HG02970 (cell line): ENCODE results near the gene FKRP.

ENCODE experiments used
- ATAC-seq: cut with Tn5 transposase; IDR thresholded peaks from one replicate; pipeline ENCODE4 v1.9.1; 2021; ENCODE audit warnings: mild to moderate bottlenecking, moderate library complexity, moderate number of reproducible peaks; ENCODE audit not compliant: unreplicated experiment, low FRiP score

Gene FKRP

DNA sequence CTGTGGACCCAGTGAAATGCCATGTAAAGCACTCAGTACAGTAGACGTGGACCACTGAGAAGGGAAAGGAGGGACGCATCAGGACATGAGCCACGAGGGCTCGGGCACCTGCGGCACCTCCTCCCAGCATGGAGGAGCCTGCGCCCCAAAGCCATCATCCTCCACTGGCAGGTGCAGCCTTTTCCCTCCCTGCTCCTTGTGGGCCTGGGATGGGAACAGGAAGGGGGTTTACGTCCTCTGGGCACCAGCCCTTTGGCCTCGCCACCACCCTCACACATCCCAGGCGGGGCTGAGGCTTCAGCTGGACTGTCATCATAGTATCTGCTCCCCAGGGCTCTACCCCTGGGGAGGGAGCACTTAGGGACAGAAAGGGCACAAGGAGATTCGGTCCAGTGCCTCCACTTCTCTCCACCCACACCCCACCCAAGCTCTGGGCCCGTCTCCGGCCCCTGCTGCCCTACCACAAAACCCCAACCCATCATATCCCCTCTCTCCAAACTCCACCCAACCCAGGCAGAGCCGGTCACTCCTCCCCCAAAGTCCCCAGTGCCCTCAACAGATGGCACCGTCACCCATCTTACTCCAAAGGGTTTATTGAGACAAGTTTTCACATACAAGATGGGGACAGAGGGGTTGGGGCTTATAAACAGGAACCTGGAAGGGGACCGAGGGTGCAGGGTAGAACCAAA is 26.8 kb upstream of the FKRP start:
- ATAC-seq = no peak

DNA sequence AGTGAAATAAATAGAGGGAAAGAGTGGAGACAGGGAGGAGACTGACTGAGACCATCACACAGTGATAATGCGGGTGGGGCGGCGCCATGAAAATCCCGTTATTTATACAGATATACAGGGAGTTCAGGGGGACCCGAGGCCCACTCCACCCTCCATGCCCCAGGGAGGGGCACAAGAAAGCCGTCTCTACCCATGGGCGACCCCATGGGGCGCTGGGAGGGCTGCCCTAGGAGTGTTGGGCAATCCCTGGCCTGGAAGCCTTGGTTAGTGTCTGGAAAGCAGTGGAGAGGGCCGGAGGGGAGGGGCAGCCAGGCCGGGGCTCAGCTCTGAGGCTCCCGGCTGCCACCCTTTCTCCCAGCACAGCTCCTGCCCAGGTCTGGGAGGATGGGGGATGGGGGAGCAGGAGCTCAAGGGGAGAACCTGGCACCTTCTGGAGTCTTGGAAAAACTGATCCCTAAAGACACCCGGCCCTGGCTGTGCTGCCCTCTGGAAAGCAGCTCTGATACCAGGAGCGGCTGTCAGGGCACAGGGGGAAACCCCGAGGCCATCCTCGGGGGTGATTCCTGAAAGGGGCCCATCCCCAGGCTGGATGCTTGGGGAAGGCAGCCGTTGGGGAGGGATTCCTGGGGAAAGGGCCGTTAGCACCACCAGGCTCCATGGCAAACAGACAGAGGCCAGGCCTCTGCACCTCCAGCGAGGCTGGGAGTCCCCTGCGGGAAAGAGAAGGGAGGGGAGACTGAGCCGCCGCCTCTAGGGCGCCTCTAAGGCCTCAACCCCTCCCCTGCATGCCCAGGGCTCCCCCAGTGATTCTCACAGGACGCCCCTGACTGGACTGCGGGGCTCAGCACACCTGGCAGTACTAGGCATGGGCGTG is 26.0 kb upstream of the FKRP start:
- ATAC-seq = no peak

DNA sequence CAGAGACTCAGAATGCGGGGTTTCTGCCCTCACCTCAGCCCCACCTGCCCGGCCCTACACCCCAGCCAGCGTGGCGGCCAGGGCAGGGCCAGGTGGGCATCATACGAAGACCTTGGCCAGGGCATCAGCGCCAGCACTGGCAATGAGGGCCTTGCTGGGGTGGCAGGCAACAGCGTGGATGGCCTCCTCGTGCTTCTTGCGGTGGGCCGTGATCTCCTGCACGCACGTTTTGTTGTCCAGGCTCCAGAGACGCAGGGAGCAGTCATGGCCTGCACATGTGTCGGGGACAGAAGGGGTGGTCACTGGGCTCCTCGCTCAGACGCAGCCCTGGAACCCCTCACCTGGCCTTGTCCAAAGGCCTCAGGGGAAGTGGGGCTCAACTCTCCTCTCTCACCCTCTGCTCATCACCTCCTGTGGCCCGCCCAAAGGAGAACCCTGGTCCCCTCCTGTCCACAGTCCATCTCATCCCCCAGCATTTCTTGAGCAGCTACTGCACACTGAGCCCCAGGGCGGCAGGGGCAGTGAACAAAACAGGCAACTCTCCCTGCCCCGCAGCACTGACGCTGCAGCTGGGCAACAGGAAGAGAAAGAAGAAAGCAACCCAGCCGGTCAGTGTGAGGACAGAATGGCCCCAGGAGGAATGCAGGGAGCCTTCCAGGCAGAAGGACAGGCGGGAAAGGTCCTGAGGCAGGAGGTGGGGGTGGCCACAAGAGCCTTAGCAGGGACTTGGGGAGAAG is 25.2 kb upstream of the FKRP start:
- no peak for ATAC-seq

GRCh38 chr19:46721269-46722003 is 24.4 kb upstream of the FKRP start:
- no peak for ATAC-seq

DNA sequence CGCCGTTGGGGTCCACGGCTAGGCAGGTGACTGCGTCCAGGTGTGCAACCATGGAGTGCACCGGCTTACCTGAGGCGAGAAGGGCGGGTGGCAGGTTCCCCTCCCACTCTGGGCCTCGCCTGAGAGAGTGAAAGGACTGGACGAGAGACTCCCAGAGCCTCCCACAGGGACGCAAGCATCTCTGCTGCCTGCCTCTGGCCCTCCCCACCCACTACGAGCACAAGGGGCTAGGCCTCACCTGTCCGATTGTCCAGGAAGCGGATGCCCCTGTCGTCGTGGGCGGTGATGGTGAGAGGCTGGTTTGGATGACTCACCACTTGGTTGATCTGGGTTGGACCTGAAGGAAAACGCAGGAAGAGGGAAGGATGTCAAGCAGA is 23.9 kb upstream of the FKRP start:
- no peak for ATAC-seq

GRCh38 chr19:46722421-46723022 is 23.3 kb upstream of the FKRP start:
- no peak for ATAC-seq

DNA sequence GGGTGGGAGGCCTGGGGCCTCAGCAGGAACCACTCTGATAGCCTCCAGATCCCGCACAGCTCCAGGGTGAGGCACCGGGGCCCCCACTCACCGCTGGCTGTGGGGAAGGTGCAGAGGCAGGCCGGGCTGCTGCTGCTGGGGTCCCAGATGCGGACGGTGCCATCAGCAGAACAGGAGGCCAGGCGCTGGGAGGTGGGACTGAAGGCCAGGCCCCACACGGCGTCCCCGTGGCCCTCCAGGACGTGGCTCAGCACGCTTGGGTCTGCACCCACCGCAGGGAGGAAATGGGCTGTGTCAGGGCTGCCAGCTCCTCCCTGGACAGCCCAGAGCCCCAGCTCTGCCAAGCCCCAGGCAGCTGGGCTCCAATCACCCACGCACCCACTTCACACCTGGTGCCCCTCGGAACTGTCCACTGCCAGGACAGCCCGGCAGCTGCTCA is 22.8 kb upstream of the FKRP start:
- no peak for ATAC-seq

DNA sequence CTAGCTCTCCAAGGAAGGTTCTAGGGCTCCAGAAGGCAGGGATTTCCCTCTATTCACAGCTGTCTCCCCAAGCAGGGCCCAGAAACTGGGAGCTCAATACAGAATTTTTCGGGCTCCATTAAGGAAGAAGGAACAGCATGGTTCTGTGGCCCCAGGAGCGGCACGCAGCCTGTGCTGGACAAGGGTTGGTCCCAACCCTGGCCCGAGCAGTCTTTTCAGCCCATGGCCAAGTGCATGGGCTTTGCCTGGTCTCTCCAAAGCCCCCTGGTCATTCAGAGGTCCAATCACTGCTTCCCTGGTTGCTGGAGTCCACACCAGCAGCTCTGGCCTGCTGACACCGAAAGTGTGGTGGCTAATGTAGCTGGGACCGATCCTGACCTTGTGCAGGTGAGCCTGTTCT is 22.4 kb upstream of the FKRP start:
- no peak for ATAC-seq

GRCh38 chr19:46724468-46724867 is 21.4 kb upstream of the FKRP start:
- no peak for ATAC-seq

DNA sequence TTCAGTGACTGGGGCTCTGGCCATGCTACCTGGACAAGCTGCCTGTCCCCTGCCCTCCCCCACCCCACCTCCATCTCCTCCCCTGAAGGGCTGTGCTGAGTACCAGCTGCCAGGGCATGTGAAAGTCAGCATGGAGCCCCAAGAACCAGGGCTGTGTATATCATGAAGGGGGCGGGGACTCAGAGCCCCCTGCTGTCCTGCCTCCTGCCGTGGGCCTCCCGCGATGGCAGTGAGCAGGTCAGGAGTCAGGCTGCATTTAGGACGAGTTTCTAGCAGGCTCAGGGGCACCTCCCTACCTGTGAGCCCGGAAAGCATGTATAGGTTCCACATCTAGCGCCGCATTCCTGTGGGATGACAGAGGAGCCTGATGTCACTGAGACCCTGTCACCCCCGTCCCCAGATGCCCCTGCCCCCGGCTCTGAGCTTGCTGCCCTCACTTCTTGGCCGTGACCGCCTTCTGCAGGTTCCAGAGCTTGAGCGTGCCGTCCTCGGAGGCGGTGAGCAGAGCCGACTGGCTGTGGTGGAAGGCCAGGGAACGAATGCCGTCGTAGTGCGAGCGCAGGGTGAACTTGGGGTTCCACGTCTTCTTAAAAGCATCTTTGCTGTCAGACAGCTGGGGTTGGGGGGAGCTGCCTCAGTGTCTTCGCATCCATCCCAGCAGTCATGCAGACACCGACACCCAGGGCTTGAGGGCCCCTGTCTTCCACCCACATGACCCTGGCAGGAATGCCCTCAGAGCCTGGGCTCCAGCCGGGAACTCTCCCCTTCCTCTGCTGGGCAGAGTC is 20.6 kb upstream of the FKRP start:
- no peak for ATAC-seq

GRCh38 chr19:46725859-46726393 is 19.9 kb upstream of the FKRP start:
- ATAC-seq = no peak

GRCh38 chr19:46726551-46726950 is 19.3 kb upstream of the FKRP start:
- ATAC-seq = no peak

- ATAC-seq = no peak
These were observed 18.8 kb upstream of the FKRP start for GRCh38 chr19:46726971-46727501.

DNA sequence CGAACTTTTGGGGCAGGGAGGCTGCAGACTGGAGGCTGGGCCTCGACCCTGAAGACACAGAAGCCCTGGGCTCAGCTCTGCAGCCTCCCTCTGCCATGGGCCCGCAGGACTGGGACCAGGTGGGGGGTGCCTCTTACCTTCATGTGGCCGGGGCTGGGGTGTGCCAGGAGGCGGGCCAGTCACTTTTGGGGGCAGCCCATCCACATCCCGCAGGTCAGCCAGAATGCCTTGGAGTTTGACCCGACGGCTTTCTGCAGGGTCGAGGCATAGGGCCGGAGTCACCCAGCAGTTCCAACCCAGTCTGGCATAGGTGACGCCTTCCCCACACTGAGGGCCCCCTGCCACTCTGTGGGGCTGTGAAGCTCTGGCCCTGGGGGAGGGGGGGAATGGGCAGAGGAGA is 18.1 kb upstream of the FKRP start:
- ATAC-seq = no peak

DNA sequence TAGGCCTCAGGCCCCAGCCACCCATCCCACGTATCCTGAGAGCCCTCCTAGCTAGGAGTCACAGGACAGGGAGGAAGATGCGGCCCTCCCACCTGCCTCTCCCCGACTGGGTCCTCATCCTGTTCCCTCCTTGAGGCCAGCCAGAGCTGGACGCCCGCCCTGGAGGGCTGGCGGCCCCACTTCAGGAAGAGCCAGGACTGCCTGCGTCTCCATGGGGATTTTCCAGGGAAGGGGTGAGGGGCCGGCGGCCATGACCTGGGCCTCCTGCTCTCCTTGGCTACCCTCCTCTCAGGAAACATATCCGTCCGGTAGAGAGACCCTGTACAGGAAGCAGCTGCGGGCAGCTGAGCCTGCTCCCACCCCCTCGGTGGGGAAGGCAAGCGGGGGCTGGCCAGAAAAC is 17.6 kb upstream of the FKRP start:
- ATAC-seq = no peak

- no peak for ATAC-seq
These were observed 17.0 kb upstream of the FKRP start for GRCh38 chr19:46728693-46729339.

DNA sequence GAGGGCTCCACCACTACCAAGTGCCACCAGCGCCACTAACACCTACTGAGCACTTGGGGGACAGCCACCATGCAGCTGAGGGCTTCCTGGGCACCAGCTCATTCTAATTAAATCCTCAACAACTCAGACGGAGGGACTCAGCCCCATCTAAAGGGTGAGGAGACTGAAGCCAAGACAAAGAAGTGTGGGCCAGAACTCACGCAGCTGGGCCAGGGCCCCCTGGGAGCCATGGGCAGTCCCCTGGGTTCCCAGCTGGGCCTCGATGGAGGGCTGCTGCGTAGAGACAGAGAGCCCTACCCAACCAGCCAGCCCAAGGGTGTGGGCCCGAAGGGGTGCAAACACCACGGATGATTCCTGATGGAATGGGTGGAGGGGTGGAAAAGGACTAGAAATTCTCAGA is 16.2 kb upstream of the FKRP start:
- ATAC-seq = no peak

GRCh38 chr19:46730187-46730586 is 15.7 kb upstream of the FKRP start:
- ATAC-seq = no peak
